Heart left ventricle (tissue), 16 donors: ENCODE data around the gene PLEKHN1. TPM values are rescaled to one million over a fixed set of nuclear protein-coding genes. Genes with fewer than 3 reads are reported as not detected.

Experiments
- ATAC-seq, 4 donors: fragments of 200-7000 bp; cut with Tn5 transposase; one replicate each; pipeline ENCODE4 v1.9.1; 2020 to 2022; ENCODE audit warnings: moderate library complexity in 4 of 4, mild to moderate bottlenecking in 3 of 4, moderate number of reproducible peaks in 1 of 4
- DNase-seq, 5 donors: peaks; one replicate each; pipeline ENCODE4 v3.0.0-alpha.2; 2020
- H3K27ac ChIP-seq, 12 donors: fragments of 200-600 bp; sonication (generic) in 4 of 12; one replicate each; pipeline versions ENCODE4 v1.5.0 to v1.8.0; 2016 to 2022; ENCODE audit warnings: mild to moderate bottlenecking in 2 of 12
- H3K27me3 ChIP-seq, 9 donors: fragments of 200-600 bp; sonication (generic) in 2 of 9; one replicate each; pipeline versions ENCODE4 v1.5.1 to v1.8.0; 2016 to 2022; ENCODE audit warnings: mild to moderate bottlenecking in 3 of 9
- H3K36me3 ChIP-seq, 9 donors: fragments of 200-600 bp; sonication (generic) in 2 of 9; one replicate each; pipeline versions ENCODE4 v1.5.0 to v1.8.0; 2018 to 2022; ENCODE audit warnings: mild to moderate bottlenecking in 2 of 9
- H3K4me1 ChIP-seq, 12 donors: fragments of 200-600 bp; sonication (generic) in 4 of 12; one replicate each; pipeline versions ENCODE4 v1.5.0 to v1.8.0; 2016 to 2022; ENCODE audit warnings: mild to moderate bottlenecking in 3 of 12
- H3K4me3 ChIP-seq, 12 donors: fragments of 200-600 bp; sonication (generic) in 4 of 12; one replicate each; pipeline versions ENCODE4 v1.5.0 to v1.8.0; 2017 to 2022; ENCODE audit warnings: mild to moderate bottlenecking in 9 of 12, moderate library complexity in 4 of 12
- H3K9me3 ChIP-seq, 12 donors: fragments of 200-600 bp; sonication (generic) in 4 of 12; one replicate each; pipeline versions ENCODE4 v1.5.0 to v1.8.0; 2016 to 2022; ENCODE audit warnings: mild to moderate bottlenecking in 1 of 12
- POLR2A ChIP-seq, 2 donors: fragments of 450-650 bp; IDR thresholded peaks; one replicate each; pipeline ENCODE4 v1.6.1; 2017; ENCODE audit warnings: antibody characterized with exemption in 2 of 2, mild to moderate bottlenecking in 2 of 2, moderate library complexity in 2 of 2
- WGBS, 4 donors: extraction: QIAGEN DNeasy Blood & Tissue Kit in 2 of 4; methylation state at CpG; one replicate each; pipeline versions ENCODE4 v1.1.5 to v1.1.7; 2013 to 2018; 5-methylcytosine and 5-hydroxymethylcytosine counted together
- intact Hi-C, 10 donors: fragments of 100-400 bp; cut with DNase I; formaldehyde crosslinking; loops; one replicate each; pipeline versions ENCODE4 v1.11.1 to v1.14.2; 2022
- polyA plus RNA-seq, 2 donors: library from polyadenylated mRNA; stranded (reverse); fragments of 200-250 nt; gene quantifications; one replicate each; pipeline ENCODE4 v1.2.3, GENCODE V29; 2013
- total RNA-seq, 9 donors: library from RNA; depleted of rRNA in 2 of 9; stranded (reverse); fragments of >200 nt in 2 of 9; fragmentation: NEBNext Ultra II Directional in 3 of 9; extraction: Animal tissue kit (Norgen Biotek cat#: 25700) in 3 of 9; gene quantifications; one replicate each; pipeline versions ENCODE4 v1.1.0 to v1.2.4, GENCODE V29; 2016 to 2023
- TF ChIP-seq, protein P1 (sequence below), 12 donors: fragments of 200-600 bp; sonication (generic) in 4 of 12; IDR thresholded peaks; one replicate each; pipeline versions ENCODE4 v1.5.0 to v1.8.0; 2018 to 2022; ENCODE audit warnings: antibody characterized with exemption in 12 of 12, mild to moderate bottlenecking in 5 of 12
- donor health status: ischemic (EF 13 %, LVEDD 7.1; RV severe dilation, severe dysfunction).
- donor health status: healthy with polysubstance abuse.
- donor health status: DM: no; HTN: yes; CAD: no.
- donor health status: DM: no; HTN: no; CAD: no.
- donor health status: ischemic (EF 25% LVEDD 6.9; RV normal size, moderate dysfunction).
- donor health status: ischemic (EF 25% LVEDD 5.7; RV mildly dilated, moderate dysfunction).
- donor health status: healthy.
- donor health status: DM: yes; HTN: yes; CAD: no.
- donor health status: ischemic (EF 35%, LVEDD 5.7; RV mildly dilated, moderate dysfunction).
- donor health status: nonischemic (EF 11% LVEDD 7.7; RV severe dilation, severe dysfunction).
- donor health status: DM: yes; HTN: yes; CAD: no.
- donor health status: PGD.
- donor health status: ischemic (EF 29% LVEDD 5.4; RV normal size, mild dysfunction).
- donor health status: nonischemic (EF 23%, LVEDD 6.1; RV moderate dilation, normal function).

The PLEKHN1 gene
- total and polyA plus RNA-seq, 11 donors = 0.15 to 0.63 (median 0.26) TPM; not detected in 7

DNA sequence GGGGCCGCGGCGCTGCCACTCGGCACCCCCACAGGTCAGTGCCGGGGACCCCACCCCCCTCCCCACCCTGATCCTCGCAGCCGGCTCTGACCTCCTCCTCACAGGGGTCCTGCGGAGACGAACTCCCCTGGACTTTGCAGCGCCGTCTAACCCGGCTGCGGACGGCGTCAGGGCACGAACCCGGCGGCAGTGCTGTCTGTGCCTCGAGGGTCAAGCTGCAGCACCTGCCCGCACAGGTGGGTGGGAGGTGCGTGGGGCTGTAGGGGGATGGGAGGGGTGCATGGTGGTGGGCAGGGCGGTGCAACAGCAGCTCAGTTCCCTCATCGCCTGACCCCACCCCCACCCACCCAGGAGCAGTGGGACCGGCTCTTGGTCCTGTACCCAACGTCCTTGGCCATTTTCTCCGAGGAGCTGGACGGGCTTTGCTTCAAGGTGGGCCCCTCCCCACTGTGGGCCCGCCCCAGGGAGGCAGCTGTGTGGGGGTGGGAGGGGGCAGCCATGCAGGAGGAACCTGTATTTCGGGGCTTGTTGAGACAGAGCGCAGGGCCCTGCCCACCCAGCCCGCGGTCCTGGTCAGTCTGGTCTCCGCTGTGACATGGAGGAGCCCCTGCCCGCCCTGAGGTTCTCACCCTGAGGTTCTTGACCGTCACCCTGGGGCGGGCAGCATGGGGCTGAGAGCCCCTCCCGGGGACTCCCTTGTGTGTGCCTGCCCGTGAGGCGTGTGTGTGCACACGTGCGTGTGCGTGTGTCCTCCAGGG, 4.9 kb downstream of the PLEKHN1 start:
- H3K36me3 ChIP-seq = no peaks in the 10 kb centered on the region
- DNase-seq (peak in 3 of 5 donors; percentile 7 to 25 (median 17)), ATAC-seq (peak in 1 of 4 donors; percentile 0)
- H3K27me3 ChIP-seq = peaks cover 0 to 68% (median 46%) of the 10 kb centered on the region in 9 donors
- WGBS, 4 donors = 36 to 89% (median 47%) methylated on average over 7 to 42 of the region's 42 CpGs
- H3K4me3 ChIP-seq = no peak overlapping the region
- peaks cover 4 to 51% (median 17%) of the 10 kb centered on the region in 12 donors for H3K4me1 ChIP-seq
- no peak overlapping the region for H3K27ac ChIP-seq
- no peak for TF ChIP-seq POLR2A (IDR thresholded peaks at IDR 0.05)
- TF ChIP-seq, protein P1, sequence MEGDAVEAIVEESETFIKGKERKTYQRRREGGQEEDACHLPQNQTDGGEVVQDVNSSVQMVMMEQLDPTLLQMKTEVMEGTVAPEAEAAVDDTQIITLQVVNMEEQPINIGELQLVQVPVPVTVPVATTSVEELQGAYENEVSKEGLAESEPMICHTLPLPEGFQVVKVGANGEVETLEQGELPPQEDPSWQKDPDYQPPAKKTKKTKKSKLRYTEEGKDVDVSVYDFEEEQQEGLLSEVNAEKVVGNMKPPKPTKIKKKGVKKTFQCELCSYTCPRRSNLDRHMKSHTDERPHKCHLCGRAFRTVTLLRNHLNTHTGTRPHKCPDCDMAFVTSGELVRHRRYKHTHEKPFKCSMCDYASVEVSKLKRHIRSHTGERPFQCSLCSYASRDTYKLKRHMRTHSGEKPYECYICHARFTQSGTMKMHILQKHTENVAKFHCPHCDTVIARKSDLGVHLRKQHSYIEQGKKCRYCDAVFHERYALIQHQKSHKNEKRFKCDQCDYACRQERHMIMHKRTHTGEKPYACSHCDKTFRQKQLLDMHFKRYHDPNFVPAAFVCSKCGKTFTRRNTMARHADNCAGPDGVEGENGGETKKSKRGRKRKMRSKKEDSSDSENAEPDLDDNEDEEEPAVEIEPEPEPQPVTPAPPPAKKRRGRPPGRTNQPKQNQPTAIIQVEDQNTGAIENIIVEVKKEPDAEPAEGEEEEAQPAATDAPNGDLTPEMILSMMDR (IDR thresholded peaks at IDR 0.05) = no peak
- intact Hi-C loops = loop anchor here in 1 of 10 donors (10.0 kb wide), 1 partner anchor 524 kb away; no protein-coding TSS in a partner anchor
- no peaks in the 10 kb centered on the region for H3K9me3 ChIP-seq

DNA sequence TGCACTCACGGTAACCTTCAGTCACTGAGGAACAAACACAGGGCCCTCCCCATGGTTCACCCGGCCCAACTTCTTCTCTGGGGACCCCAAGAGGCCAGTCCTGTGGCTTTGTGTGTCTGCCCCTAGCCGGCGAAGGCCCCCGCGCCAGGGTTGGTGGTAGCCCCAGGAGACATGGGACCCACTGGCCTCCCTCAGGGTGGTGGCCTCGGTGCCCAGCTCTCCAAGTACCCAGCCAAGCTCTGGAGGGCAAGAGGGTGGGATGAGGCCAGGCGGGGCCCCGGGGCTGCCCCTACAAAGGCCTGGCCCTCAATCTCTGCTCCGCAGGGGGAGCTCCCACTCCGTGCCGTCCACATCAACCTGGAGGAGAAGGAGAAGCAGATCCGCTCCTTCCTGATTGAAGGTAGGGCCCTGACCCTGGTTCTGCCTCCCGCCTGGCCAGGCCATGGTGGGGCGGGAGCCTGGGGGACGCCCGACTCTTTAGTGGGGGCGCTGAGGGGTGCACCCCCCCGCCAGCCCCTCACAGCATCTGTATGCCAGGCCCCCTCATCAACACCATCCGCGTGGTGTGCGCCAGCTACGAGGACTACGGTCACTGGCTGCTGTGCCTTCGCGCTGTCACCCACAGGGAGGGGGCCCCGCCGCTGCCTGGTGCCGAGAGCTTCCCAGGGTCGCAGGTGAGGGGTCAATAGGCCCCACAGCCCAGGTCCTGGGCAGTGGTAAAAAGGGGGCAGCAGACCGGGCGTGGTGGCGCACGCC, 5.6 kb downstream of the PLEKHN1 start:
- ATAC-seq = peak in 3 of 4 donors; percentile 1 to 3 (median 2)
- peak in 4 of 5 donors; percentile 12 to 31 (median 20) for DNase-seq
- TF ChIP-seq POLR2A (IDR thresholded peaks at IDR 0.05) = no peak
- TF ChIP-seq, protein P1 (IDR thresholded peaks at IDR 0.05) = no peak
- H3K9me3 ChIP-seq = no peaks in the 10 kb centered on the region
- intact Hi-C loops = loop anchor here in 1 of 10 donors (10.0 kb wide), 1 partner anchor 523 kb away; no protein-coding TSS in a partner anchor
- H3K27ac ChIP-seq = no peak overlapping the region
- H3K36me3 ChIP-seq = no peaks in the 10 kb centered on the region
- peaks cover 0 to 71% (median 46%) of the 10 kb centered on the region in 9 donors for H3K27me3 ChIP-seq
- whole genome bisulfite sequencing, 4 donors = 75 to 80% (median 77%) methylated on average over 20 to 34 of the region's 34 CpGs
- peaks cover 0 to 46% (median 13%) of the 10 kb centered on the region in 12 donors for H3K4me1 ChIP-seq
- no peak overlapping the region for H3K4me3 ChIP-seq

DNA sequence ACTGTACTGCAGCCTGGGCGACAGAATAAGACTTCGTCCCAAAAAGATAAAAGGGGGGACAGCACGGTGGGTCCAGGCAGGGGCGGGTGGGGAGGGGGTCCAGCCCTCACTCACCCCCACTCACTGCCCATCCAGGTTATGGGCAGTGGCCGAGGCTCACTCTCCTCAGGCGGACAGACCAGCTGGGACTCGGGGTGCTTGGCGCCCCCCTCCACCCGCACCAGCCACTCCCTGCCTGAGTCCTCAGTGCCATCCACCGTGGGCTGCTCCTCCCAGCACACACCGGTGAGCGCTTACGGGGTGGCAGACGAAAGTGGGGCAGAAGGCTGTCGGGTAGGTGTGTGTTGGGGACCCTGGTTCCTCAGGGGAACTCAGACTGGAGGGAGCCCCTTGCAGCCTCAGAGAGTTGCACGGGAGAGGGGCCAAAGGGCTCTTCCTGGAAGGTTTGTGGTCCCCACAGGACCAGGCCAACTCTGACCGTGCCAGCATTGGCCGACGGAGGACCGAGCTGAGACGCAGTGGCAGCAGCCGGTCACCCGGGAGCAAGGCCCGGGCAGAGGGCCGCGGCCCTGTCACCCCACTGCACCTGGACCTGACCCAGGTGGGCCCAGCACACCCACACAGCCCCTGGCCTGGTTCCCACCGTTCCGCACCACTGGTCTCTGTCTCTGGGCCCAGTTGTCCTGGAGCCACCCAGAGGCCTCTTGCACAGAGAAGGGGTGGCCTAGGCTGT, 6.6 kb downstream of the PLEKHN1 start:
- no peaks in the 10 kb centered on the region for H3K36me3 ChIP-seq
- H3K4me1 ChIP-seq = peaks cover 0 to 41% (median 9%) of the 10 kb centered on the region in 12 donors
- H3K27me3 ChIP-seq = peaks cover 0 to 69% (median 41%) of the 10 kb centered on the region in 9 donors
- H3K4me3 ChIP-seq = no peak overlapping the region
- no peaks in the 10 kb centered on the region for H3K9me3 ChIP-seq
- peak in 3 of 5 donors; percentile 20 to 44 (median 42) for DNase-seq
- TF ChIP-seq POLR2A (IDR thresholded peaks at IDR 0.05) = no peak
- TF ChIP-seq, protein P1 (IDR thresholded peaks at IDR 0.05) = no peak
- H3K27ac ChIP-seq = peak overlapping the region in 2 of 12 donors; percentile 39 to 47
- intact Hi-C loops = loop anchor here in 1 of 10 donors (10.0 kb wide), 1 partner anchor 522 kb away; no protein-coding TSS in a partner anchor
- ATAC-seq = peak; percentile 4 to 25 (median 11)
- WGBS, 4 donors = 58 to 76% (median 63%) methylated on average over 26 to 28 of the region's 28 CpGs
